GM21619 (cell line): ENCODE measurements around the gene FAM124B.

ENCODE experiments used
- ATAC-seq: cut with Tn5 transposase; IDR thresholded peaks from one replicate; pipeline ENCODE4 v1.9.1; 2021; ENCODE audit not compliant: unreplicated experiment

Gene FAM124B

DNA sequence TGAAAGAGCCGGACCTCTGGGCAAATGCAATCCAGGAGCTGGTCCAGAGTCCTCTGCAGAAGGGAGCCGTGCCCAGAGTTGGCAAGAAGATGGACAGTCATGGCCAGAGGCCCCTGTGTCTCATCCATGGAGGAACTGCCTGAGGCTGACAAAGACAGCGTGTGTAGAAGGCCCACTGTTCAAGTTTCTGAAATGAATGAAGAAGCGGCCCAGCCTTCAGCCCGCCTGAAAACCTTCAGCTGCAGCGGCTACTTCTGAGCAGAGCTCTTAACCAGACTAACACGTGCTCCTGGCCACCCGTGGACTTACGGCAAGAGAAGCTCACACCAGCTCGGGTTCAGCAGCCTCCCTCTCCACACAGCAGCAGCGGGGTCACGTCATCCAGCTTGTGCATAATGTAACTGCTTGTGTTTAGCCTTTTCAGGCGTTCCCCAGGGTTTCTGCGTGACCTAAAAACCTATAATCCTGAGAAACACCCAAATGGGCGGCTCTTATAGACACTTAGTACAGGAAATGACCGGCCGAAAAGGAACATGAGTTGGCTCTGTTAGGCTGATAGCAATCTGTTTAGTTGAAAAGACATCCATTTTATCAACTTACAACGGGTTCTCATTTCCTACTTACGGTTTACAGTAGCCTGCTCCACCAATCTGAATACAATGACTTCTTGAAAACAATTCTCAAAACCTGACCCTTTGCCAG, at the start of gene FAM124B:
Gene FAM124B (minus strand): TSS at position 467 of the 702 bp plus-strand sequence. CDS start 339 bp downstream, at position 128.
- no peak for ATAC-seq

DNA sequence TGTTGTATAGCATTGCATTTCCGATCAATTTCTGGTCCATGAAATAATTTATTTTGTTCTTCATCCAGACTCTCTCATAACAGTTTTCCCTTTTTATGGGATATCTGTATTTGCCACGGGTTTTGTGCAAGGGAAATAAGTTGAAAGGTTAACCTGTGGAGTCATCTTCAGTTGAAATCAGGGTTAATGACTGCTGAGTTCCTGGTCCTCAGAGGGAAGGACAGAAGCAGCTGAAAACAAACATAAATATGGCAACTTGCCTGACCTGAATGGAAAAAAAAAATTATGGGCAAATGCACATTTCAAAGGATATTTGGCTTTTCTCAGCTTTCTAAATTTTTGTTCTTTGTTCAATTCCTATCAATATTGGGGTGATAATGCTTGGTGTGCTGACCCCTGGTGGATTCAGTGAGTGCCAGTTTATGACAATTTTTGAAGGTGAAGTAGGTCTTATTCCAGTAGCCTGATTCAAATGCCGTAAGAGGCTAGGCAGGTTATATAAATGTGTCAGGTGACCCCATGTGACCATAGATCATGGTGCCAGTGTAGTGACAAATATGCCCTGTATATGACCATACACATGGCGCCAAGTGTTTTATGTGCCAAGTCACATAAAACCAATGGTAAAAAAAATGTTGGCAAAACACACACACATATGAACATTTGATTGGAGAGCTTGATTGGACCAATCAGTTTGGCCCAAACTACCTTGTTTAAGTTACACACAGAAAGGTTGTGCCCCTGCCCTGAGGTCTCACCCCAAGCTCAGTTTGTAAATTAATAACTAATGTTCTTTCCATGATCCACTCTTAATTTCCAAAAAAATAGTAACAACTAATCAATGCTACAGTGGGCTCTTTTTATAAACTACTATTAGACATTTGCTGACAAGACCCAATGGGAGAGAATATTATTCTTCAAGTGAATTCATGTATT, 47.6 kb upstream of the FAM124B start:
- ATAC-seq = peak; percentile 61

GRCh38 chr2:224448236-224448635, 46.3 kb upstream of the FAM124B start:
- ATAC-seq = no peak

GRCh38 chr2:224444783-224445182, 42.9 kb upstream of the FAM124B start:
- ATAC-seq = no peak

- ATAC-seq = no peak
Measured at GRCh38 chr2:224444021-224444420, 42.1 kb upstream of the FAM124B start.

GRCh38 chr2:224442071-224442967, 40.4 kb upstream of the FAM124B start:
- peak; percentile 45 for ATAC-seq

DNA sequence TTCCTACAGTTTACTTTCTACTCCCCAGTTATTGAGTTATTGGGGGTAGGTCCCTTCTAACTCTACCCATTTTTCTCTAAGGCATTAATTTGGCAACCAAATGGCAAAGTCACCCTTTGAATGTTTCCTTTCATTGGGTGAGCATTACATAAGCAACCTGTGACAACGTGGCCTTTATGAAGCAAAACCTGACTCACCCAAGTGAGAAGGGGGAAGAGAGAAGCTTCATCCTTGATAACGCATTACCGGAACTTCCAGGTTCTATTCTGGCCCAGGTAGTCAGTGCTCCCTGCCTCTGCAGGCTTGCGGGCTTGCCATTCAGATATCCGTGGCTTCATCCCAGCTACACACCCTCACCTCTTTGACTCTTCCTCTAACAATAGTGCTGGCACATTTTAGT, 39.1 kb upstream of the FAM124B start:
- ATAC-seq = no peak

GRCh38 chr2:224438726-224439125, 36.8 kb upstream of the FAM124B start:
- ATAC-seq = no peak

GRCh38 chr2:224436634-224437033, 34.7 kb upstream of the FAM124B start:
- ATAC-seq = no peak

DNA sequence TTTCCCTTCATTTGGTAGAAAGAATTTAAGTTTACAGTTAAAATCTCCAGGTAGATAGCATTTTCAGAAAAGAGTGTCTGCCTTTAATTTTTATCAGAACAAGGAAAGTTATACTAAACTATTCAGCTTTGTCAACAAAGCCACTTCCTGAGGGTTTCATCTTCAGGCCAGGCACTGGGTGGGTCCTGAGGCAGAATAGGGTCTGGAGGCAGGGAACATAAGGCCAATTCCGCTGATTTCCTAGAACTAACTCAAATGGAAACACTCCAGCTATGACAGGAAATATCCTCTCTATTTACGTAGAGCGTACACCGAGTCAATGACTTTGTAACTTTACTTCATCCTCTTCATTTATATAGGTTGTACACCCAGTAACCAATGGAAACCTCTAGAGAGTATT, 32.7 kb upstream of the FAM124B start:
- no peak for ATAC-seq

DNA sequence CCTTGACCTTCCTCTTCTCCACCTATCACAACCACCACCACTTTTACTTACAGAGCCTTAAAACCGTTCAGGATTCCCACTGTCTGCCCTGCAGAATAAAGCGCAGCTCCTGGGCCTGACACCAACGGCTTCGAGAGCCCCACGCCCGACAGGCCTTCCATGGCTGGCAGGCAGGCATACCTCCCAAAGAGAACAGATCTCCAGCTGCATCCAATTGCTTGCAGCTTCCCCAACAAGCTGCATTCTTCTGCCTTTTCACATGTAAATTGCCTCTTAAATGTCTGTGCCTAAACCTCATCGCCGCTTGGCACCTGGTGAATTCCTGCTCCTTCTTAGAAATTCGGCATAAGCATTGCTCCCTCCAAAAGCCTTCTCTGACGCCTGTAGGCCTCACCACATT, 31.5 kb upstream of the FAM124B start:
- ATAC-seq = no peak

DNA sequence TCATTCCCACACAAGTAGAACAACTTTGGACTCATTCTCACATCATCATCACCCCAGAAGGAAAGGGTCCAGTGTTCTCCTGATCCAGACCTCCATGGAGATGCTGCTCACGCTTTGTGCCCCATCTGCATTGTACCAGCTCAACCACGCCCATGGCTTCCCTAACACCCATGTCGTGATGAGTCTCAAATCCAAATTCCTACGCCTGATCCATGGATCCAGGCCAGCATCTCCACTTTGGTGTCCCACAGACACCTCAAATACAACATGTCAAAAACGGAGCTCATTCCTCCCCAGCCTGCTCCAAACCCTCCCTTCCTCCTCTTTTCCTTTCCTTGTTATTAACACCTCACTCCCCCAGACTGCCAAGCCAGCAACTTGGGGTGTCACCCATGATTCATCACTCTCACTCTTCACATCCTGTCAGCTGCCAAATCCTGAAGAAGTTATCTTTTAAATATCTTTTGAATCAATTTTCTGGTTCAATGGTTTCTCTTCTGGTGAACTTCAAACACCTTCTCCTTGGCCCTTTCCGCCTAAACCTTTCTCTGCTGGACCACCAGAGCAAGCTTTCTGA, 30.2 kb upstream of the FAM124B start:
- no peak for ATAC-seq

DNA sequence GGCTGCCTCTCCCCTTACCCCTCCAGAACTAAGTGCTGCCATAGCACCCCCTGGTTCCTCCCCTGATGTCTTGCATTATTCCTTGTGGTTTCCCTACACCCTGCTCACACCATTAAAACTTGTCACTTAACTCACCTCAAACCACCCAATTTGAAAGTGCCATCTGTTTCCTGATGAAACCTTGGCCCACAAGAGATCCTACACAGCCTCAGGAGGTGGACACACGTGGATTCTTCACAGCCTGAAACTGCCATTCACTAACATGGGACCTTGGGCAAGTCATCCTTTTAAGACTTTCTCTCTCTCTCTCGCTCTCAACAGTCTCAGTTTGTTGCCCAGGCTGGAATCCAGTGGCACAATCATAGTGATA, 27.5 kb upstream of the FAM124B start:
- no peak for ATAC-seq

GRCh38 chr2:224428787-224429440, 27.0 kb upstream of the FAM124B start:
- no peak for ATAC-seq

DNA sequence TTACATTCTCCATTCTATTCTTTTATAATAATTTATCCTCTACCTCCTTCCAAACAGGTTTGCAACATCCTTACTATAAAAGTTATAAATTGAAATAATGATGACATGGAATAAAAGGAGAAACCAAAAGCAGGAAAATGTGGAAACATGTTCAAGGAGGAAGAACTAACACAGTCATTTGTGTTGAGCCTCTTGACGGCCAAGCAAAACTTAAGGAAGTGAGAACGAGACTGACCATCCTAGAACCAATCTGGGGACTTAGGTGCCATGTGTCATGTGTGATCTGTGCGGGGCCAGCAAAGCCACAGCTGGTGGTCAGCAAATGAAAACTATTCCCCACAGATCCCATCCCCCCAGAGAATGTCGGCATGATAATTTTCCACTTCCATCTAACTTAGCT, 25.6 kb upstream of the FAM124B start:
- ATAC-seq = no peak

GRCh38 chr2:224426656-224427055, 24.7 kb upstream of the FAM124B start:
- no peak for ATAC-seq

GRCh38 chr2:224421065-224421464, 19.2 kb upstream of the FAM124B start:
- ATAC-seq = no peak

GRCh38 chr2:224417947-224418346, 16.0 kb upstream of the FAM124B start:
- ATAC-seq = no peak

DNA sequence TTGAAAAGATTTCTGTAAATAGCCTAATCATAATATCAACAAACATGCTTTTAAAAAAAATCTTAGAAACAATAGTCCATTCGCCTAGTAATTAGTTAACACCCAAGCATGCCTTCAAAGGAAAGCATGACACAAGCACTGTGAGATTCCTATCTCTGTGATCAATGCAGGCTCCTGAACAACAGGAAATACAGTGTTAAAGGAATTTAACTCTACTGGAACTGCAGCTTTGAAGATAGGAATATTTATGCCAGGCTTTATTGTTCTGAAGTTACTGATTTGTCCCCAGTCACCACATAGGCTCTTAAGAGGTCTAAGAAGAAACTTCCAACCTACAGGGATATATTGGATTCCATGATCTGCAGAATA, 15.4 kb upstream of the FAM124B start:
- ATAC-seq = no peak

DNA sequence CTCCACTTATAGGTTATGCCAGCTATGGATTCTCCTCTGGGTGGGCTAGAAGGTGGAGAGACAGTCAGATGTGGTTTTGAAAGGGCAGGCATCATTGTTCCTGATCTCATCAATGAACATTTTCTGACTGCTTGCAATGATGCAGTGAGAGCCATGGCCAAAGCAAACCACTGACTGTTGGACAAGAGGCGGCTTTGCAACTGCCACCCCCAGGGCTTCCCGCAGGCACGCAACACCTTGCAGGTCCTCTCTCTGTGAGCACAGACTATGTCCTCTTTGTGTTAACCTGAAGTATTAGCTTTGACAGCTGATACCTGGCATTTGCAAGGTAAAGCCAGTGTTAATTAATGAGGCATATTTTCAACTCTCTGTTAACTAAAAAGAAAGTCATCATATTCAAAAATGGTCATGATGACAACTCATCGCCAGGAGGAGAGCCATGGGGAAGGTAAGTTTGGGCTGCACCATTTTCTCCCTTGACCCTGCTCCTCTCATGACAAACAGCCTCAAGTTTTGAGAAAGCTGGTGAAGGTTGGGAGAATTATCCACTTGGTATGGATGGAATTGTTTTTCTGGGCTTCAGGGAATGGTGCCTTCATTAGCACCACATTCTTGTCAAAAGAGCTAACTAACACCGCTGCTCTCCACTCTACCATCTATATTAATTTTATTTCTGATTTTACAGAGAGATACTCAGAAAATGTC, 14.9 kb upstream of the FAM124B start:
- no peak for ATAC-seq
